GM12878 (cell line): ENCODE results near the gene ABCB8. TPM values are rescaled to one million over a fixed set of nuclear protein-coding genes. Genes with fewer than 3 reads are reported as not detected.

Experiments used
- ATAC-seq: fragments of 200-7000 bp; cut with Tn5 transposase; 3 replicates; pipeline ENCODE4 v1.9.1; 2020; ENCODE audit warnings: mild to moderate bottlenecking, moderate library complexity
- BruUV-seq: library from RNA; stranded (reverse); fragments of 400-500 nt; replicated peaks from 2 replicates; lab custom pipeline; 2021; lab: Mats Ljungman, UMichigan
- CTCF ChIA-PET: fragments of 300-600 bp; sonication (Branson Sonifier 250); formaldehyde crosslinking; extraction: SDS; loops from one replicate; lab custom pipeline; 2021; ENCODE audit warnings: inconsistent platforms; lab: Yijun Ruan, JAX
- POLR2A ChIA-PET: fragments of 350-600 bp; formaldehyde crosslinking; extraction: SDS; loops from one replicate; lab custom pipeline; 2021; ENCODE audit warnings: inconsistent platforms; lab: Charles Lee
- RAD21 ChIA-PET: fragments of 300-600 bp; sonication (Branson Sonifier 250); formaldehyde crosslinking; loops from one replicate; lab custom pipeline; 2023; ENCODE audit warnings: antibody characterized with exemption; ENCODE audit not compliant: unreplicated experiment; lab: Charles Lee
- SMC1A ChIA-PET: fragments of 300-600 bp; sonication (Branson Sonifier 250); formaldehyde crosslinking; loops from one replicate; lab custom pipeline; 2023; ENCODE audit not compliant: unreplicated experiment, uncharacterized antibody; lab: Charles Lee
- DNase-seq: peaks from one replicate; pipeline ENCODE4 v3.0.0-alpha.2; 2011; ENCODE audit warnings: low read depth, low spot score
- FAIRE-seq: peaks from 3 replicates; lab custom pipeline; 2011; peaks lifted over from hg19 to GRCh38; lab: Jason Lieb, UNC
- H2AFZ ChIP-seq: 2 replicates; pipeline ENCODE4 v1.6.0; 2011; ENCODE audit warnings: low read depth, low read length, control low read depth; ENCODE audit not compliant: control insufficient read depth
- H3K27ac ChIP-seq: 2 replicates; pipeline ENCODE4 v1.5.1; 2011; ENCODE audit warnings: control low read depth; ENCODE audit not compliant: control insufficient read depth, insufficient read depth
- H3K27me3 ChIP-seq, 2 experiments: replicated peaks in 1 of 2; 2 replicates each; pipeline versions ENCODE4 v1.6.0 to v1.6.1; 2011; ENCODE audit warnings: low read length in 1 of 2; ENCODE audit not compliant: control insufficient read depth in 2 of 2, insufficient read depth in 2 of 2
- H3K36me3 ChIP-seq, 2 experiments: 2 replicates each; pipeline ENCODE4 v1.5.1; 2011; ENCODE audit warnings: low read length in 1 of 2; ENCODE audit not compliant: control insufficient read depth in 2 of 2, insufficient read depth in 2 of 2
- H3K4me1 ChIP-seq: 2 replicates; pipeline ENCODE4 v1.6.1; 2011; ENCODE audit warnings: mild to moderate bottlenecking, low read length, moderate library complexity, mixed read lengths; ENCODE audit not compliant: control insufficient read depth, insufficient read depth
- H3K4me2 ChIP-seq: 2 replicates; pipeline ENCODE4 v1.6.0; 2011; ENCODE audit warnings: control low read depth; ENCODE audit not compliant: control insufficient read depth, insufficient read depth
- H3K4me3 ChIP-seq: fragments of 200-600 bp; sonication (generic); 2 replicates; pipeline ENCODE4 v1.5.1; 2016
- H3K79me2 ChIP-seq: 2 replicates; pipeline ENCODE4 v1.6.0; 2011; ENCODE audit warnings: low read length; ENCODE audit not compliant: control insufficient read depth, insufficient read depth
- H3K9ac ChIP-seq: 2 replicates; pipeline ENCODE4 v1.8.0; 2011; ENCODE audit warnings: low read length, control low read depth, mixed read lengths; ENCODE audit not compliant: control insufficient read depth, insufficient read depth
- H3K9me3 ChIP-seq: replicated peaks from 3 replicates; pipeline ENCODE4 v1.5.1; 2011; ENCODE audit warnings: mild to moderate bottlenecking, low read length; ENCODE audit not compliant: control insufficient read depth, insufficient read depth
- H4K20me1 ChIP-seq: 2 replicates; pipeline ENCODE4 v1.6.0; 2011; ENCODE audit not compliant: control insufficient read depth, insufficient read depth
- ASH2L ChIP-seq: fragments of 300-600, 200-600 bp; sonication (generic); IDR thresholded peaks from 2 replicates; pipeline ENCODE4 v1.6.1; 2017; ENCODE audit warnings: low read depth, mild to moderate bottlenecking, borderline replicate concordance
- BACH1 ChIP-seq: fragments of 450-650 bp; IDR thresholded peaks from 2 replicates; pipeline ENCODE4 v1.6.1; 2017; ENCODE audit warnings: mild to moderate bottlenecking, borderline replicate concordance
- CBFB ChIP-seq: IDR thresholded peaks from 2 replicates; pipeline ENCODE4 v1.6.1; 2016; ENCODE audit warnings: antibody characterized with exemption, low read depth
- GATAD2B ChIP-seq: fragments of 450-650 bp; conservative IDR thresholded peaks from 2 replicates; pipeline ENCODE4 v1.6.1; 2017; ENCODE audit warnings: low read depth, mild to moderate bottlenecking, moderate library complexity
- POLR2A ChIP-seq: IDR thresholded peaks from 2 replicates; pipeline ENCODE4 v1.6.1; 2011; ENCODE audit warnings: low read depth, mild to moderate bottlenecking, low read length
- RAD51 ChIP-seq: fragments of 450-650 bp; IDR thresholded peaks from 2 replicates; pipeline ENCODE4 v1.6.1; 2016; ENCODE audit warnings: moderate library complexity, mild to moderate bottlenecking, inconsistent platforms
- RUNX3 ChIP-seq: IDR thresholded peaks from 2 replicates; pipeline ENCODE4 v1.6.1; 2012; ENCODE audit warnings: low read length, inconsistent platforms
- SP1 ChIP-seq: IDR thresholded peaks from one replicate; pipeline ENCODE4 v1.6.1; 2011; ENCODE audit warnings: low read depth, low read length
- ZZZ3 ChIP-seq: IDR thresholded peaks from 2 replicates; pipeline ENCODE4 v1.6.1; 2011; ENCODE audit warnings: low read depth; ENCODE audit not compliant: control insufficient read depth, insufficient read length
- WGBS: methylation state at CpG from one replicate; pipeline ENCODE4 v1.1.6; 2016; ENCODE audit warnings: low lambda C conversion rate; ENCODE audit not compliant: insufficient replicate concordance, insufficient coverage; ENCODE audit errors: missing lambda C conversion rate; 5-methylcytosine and 5-hydroxymethylcytosine counted together
- in situ Hi-C: fragments of 300-500 bp; cut with MboI; formaldehyde crosslinking; loops from 9 replicates; pipeline ENCODE4 v1.14.3; 2018; ENCODE audit warnings: mixed read lengths
- intact Hi-C: fragments of 100-400 bp; cut with micrococcal nuclease; formaldehyde crosslinking; loops from one replicate; pipeline ENCODE4 v1.14.2; 2022; ENCODE audit not compliant: unreplicated experiment
- polyA plus RNA-seq, 11 experiments: library from polyadenylated mRNA; depleted of rRNA in 4 of 11; unstranded in 6 of 11; stranded (reverse) in 5 of 11; fragments of >200 nt; fragmentation: Nextera tagmentation in 4 of 11; fragmentation: Illumina TruSeq in 1 of 11; extraction: Ambion mirVana in 4 of 11; extraction: Trizol in 1 of 11; gene quantifications; 1 replicate in 1 of 11; 2 replicates in 10 of 11; pipeline versions ENCODE4 v1.2.1 to v1.2.3, GENCODE V29; 2011 to 2016; ENCODE audit warnings: inconsistent platforms in 2 of 11, missing spikeins in 2 of 11, low read depth in 1 of 11
- total RNA-seq, 4 experiments: library from RNA; depleted of rRNA in 3 of 4; stranded (reverse); fragments of >200 nt in 3 of 4; fragmentation: Illumina TruSeq in 1 of 4; extraction: Trizol in 1 of 4; gene quantifications; 2 replicates each; pipeline versions ENCODE4 v1.2.1 to v1.2.3, GENCODE V29; 2013 to 2021
- TF ChIP-seq, protein P1 (sequence below): fragments of 450-650 bp; formaldehyde crosslinking; IDR thresholded peaks from 2 replicates; pipeline ENCODE4 v1.5.0; 2022; ENCODE audit warnings: mild to moderate bottlenecking, missing genetic modification characterization
- TF ChIP-seq, protein P2 (sequence below): IDR thresholded peaks from 2 replicates; pipeline ENCODE4 v1.6.1; 2011; ENCODE audit warnings: borderline replicate concordance, low read depth, mild to moderate bottlenecking, moderate library complexity, low read length; ENCODE audit not compliant: insufficient read depth, poor library complexity, severe bottlenecking
- TF ChIP-seq, protein P3 (sequence below): IDR thresholded peaks from 2 replicates; pipeline ENCODE4 v1.6.1; 2011; ENCODE audit warnings: low read depth, low read length, improper control_type of control experiment, borderline replicate concordance

ABCB8 gene
- total and polyA plus RNA-seq, 10 of the 15 experiments (the other 5 are each of a cell fraction or from before 2014, with no cell fraction given), result 0.77 to 34.8 (median 18.9) TPM

DNA sequence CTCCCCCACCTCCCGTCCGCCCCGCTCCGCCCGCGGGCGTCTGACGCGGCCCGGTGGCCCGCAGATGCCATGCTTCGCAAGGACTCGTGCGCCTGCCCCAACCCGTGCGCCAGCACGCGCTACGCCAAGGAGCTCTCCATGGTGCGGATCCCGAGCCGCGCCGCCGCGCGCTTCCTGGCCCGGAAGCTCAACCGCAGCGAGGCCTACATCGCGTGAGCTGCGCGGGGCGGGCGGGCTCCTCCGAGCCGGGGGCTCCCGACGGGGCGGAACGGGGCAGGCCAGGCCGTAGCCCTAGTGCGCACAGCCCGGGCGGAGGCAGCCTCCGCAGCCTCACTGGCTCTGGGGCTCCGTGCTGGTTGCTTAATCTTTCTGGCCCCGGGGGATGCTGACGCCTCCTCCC, 22.9 kb downstream of the ABCB8 start (continued):
- TF ChIP-seq, protein P1, sequence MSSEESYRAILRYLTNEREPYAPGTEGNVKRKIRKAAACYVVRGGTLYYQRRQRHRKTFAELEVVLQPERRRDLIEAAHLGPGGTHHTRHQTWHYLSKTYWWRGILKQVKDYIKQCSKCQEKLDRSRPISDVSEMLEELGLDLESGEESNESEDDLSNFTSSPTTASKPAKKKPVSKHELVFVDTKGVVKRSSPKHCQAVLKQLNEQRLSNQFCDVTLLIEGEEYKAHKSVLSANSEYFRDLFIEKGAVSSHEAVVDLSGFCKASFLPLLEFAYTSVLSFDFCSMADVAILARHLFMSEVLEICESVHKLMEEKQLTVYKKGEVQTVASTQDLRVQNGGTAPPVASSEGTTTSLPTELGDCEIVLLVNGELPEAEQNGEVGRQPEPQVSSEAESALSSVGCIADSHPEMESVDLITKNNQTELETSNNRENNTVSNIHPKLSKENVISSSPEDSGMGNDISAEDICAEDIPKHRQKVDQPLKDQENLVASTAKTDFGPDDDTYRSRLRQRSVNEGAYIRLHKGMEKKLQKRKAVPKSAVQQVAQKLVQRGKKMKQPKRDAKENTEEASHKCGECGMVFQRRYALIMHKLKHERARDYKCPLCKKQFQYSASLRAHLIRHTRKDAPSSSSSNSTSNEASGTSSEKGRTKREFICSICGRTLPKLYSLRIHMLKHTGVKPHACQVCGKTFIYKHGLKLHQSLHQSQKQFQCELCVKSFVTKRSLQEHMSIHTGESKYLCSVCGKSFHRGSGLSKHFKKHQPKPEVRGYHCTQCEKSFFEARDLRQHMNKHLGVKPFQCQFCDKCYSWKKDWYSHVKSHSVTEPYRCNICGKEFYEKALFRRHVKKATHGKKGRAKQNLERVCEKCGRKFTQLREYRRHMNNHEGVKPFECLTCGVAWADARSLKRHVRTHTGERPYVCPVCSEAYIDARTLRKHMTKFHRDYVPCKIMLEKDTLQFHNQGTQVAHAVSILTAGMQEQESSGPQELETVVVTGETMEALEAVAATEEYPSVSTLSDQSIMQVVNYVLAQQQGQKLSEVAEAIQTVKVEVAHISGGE (CRISPR knock-in tag), result no peak
- TF ChIP-seq RAD51 (no peak), RUNX3 (0 out of 2 replicates have a peak, but pooled peaks have one; percentile 17), SP1 (no peak)

DNA sequence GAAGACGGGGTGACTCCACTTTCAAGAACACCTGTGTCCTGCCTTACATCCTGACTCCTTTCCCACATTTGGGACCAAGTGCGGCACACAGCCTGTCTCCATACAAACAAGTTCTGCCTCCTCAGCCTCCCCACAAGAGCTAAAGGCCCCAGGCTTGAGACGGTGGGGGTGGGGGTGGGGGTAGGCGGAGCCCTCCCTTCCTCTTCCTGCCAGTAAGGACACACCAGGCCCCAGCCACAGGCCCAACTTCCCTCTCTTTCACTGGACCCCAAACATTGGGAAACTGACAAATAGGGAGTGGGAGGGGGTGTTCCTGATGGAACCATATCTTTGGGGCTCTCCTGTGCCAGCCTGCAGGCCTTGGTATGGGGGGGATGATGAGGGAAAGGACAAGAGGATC, 24.8 kb downstream of the ABCB8 start:
- DNase-seq (no peak), ATAC-seq (no peak), FAIRE-seq (no peak)
- CTCF ChIA-PET, result no interaction called here
- 74% methylated on average over 4 of the region's 4 CpGs for WGBS
- H3K27me3 ChIP-seq, result no peaks in the 10 kb centered on the region; a peak in 1 of 4 replicates
- peaks cover 2% of the 10 kb centered on the region; the same call in 1 of the 2 replicates for H3K79me2 ChIP-seq
- H3K9me3 ChIP-seq, result no peaks in the 10 kb centered on the region
- RAD21 ChIA-PET, result no interaction called here
- no peak overlapping the region for H3K9ac ChIP-seq
- H4K20me1 ChIP-seq, result no peaks in the 10 kb centered on the region
- H2AFZ ChIP-seq, result no peak overlapping the region
- SMC1A ChIA-PET, result no interaction called here
- no peak overlapping the region for H3K4me3 ChIP-seq
- H3K27ac ChIP-seq, result no peak overlapping the region
- intact Hi-C loops (no loop called here), in situ Hi-C loops (no loop called here)
- TF ChIP-seq BACH1 (no peak), GATAD2B (no peak), CBFB (no peak), ZZZ3 (no peak), ASH2L (no peak), POLR2A (no peak)
- TF ChIP-seq, protein P2, sequence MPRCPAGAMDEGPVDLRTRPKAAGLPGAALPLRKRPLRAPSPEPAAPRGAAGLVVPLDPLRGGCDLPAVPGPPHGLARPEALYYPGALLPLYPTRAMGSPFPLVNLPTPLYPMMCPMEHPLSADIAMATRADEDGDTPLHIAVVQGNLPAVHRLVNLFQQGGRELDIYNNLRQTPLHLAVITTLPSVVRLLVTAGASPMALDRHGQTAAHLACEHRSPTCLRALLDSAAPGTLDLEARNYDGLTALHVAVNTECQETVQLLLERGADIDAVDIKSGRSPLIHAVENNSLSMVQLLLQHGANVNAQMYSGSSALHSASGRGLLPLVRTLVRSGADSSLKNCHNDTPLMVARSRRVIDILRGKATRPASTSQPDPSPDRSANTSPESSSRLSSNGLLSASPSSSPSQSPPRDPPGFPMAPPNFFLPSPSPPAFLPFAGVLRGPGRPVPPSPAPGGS, result no peak
- TF ChIP-seq, protein P3, sequence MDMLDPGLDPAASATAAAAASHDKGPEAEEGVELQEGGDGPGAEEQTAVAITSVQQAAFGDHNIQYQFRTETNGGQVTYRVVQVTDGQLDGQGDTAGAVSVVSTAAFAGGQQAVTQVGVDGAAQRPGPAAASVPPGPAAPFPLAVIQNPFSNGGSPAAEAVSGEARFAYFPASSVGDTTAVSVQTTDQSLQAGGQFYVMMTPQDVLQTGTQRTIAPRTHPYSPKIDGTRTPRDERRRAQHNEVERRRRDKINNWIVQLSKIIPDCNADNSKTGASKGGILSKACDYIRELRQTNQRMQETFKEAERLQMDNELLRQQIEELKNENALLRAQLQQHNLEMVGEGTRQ, result no peak
- peaks cover 9% of the 10 kb centered on the region for H3K4me1 ChIP-seq
- BruUV-seq, result no TSS peak
- POLR2A ChIA-PET, result no interaction called here
- H3K36me3 ChIP-seq, result no peaks in the 10 kb centered on the region
- no peak overlapping the region for H3K4me2 ChIP-seq
